ENCODE data around the gene ZNF276.
"Not testable (repeated sequence)": the region's sequence is repeated elsewhere in the genome, so short reads cannot be mapped to it uniquely, and the experiment has no call there.

ZNF276 gene

GRCh38 chr16:89686520-89687091 lies 34.7 kb upstream of the ZNF276 start, which contains the start of gene CDK10:
CDK10 (plus strand) TSS chr16:89686689; CDS start chr16:89686711, 22 bp downstream.
- ChIA-PET POLR2A (interaction anchor here (0.7 to 2.5 kb wide), 9 partner anchors 9 to 30 kb away, joined by 3 to 16 read pairs (median 5); no protein-coding TSS in a partner anchor), CTCF (interaction anchor here (1.1 kb wide), 1 partner anchor 20 kb away, joined by 4 read pairs; no protein-coding TSS in a partner anchor)
- no peak for TF ChIP-seq NFRKB (IDR thresholded peaks at IDR 0.05)
- TF ChIP-seq HDGF (IDR thresholded peaks at IDR 0.05; ENCODE audit: borderline replicate concordance) = no peak
- TF ChIP-seq ELF4 (IDR thresholded peaks at IDR 0.05) = no peak
- peak; percentile 99 for TF ChIP-seq L3MBTL2 (conservative IDR thresholded peaks at IDR 0.05)
- TF ChIP-seq ZNF384 (IDR thresholded peaks at IDR 0.05) = no peak
- DNase-seq (ENCODE audit: extremely low spot score) = peak; percentile 96

- POLR2A ChIA-PET = interaction anchor here (1.0 to 2.5 kb wide), 7 partner anchors 8 to 30 kb away, joined by 3 to 16 read pairs (median 6); no protein-coding TSS in a partner anchor
- no peak for DNase-seq (ENCODE audit: extremely low spot score)
- CTCF ChIA-PET = interaction anchor here (1.1 kb wide), 1 partner anchor 19 kb away, joined by 4 read pairs; no protein-coding TSS in a partner anchor
- TF ChIP-seq PKNOX1 (IDR thresholded peaks at IDR 0.05) (peak; percentile 56), L3MBTL2 (conservative IDR thresholded peaks at IDR 0.05) (peak; percentile 67; the same call in 1 of the 2 replicates), SP1 (IDR thresholded peaks at IDR 0.05) (no peak)
Observed at GRCh38 chr16:89687092-89687940, 34.0 kb upstream of the ZNF276 start.

GRCh38 chr16:89688395-89688794 lies 32.9 kb upstream of the ZNF276 start:
- no peak for DNase-seq (ENCODE audit: extremely low spot score)
- TF ChIP-seq FOXK2 (IDR thresholded peaks at IDR 0.05) (no peak), ELF4 (IDR thresholded peaks at IDR 0.05) (no peak), LEF1 (IDR thresholded peaks at IDR 0.05; ENCODE audit: borderline replicate concordance) (no peak), L3MBTL2 (conservative IDR thresholded peaks at IDR 0.05) (no peak)
- ChIA-PET POLR2A (interaction anchor here (2.5 kb wide), 1 partner anchor 12 kb away, joined by 16 read pairs; no protein-coding TSS in a partner anchor), CTCF (no interaction called here)

GRCh38 chr16:89689142-89689541 lies 32.2 kb upstream of the ZNF276 start:
- CTCF ChIA-PET = no interaction called here
- DNase-seq (ENCODE audit: extremely low spot score) = no peak
- POLR2A ChIA-PET = no interaction called here

GRCh38 chr16:89689621-89690020 lies 31.7 kb upstream of the ZNF276 start:
- CTCF ChIA-PET; POLR2A ChIA-PET; DNase-seq (ENCODE audit: extremely low spot score): not testable (repeated sequence)

More at GRCh38 chr16:89689142-89689541, 32.2 kb upstream of the ZNF276 start:
- TF ChIP-seq CTBP1 (IDR thresholded peaks at IDR 0.05; ENCODE audit: borderline replicate concordance) = no peak

GRCh38 chr16:89690392-89690901 lies 30.9 kb upstream of the ZNF276 start:
- ChIA-PET CTCF (no interaction called here), POLR2A (no interaction called here)
- TF ChIP-seq PKNOX1 (IDR thresholded peaks at IDR 0.05) (no peak), BHLHE40 (IDR thresholded peaks at IDR 0.05; ENCODE audit: borderline replicate concordance) (no peak), CTBP1 (IDR thresholded peaks at IDR 0.05; ENCODE audit: borderline replicate concordance) (no peak), FOXM1 (IDR thresholded peaks at IDR 0.05; ENCODE audit: borderline replicate concordance) (no peak), FOXA1 (IDR thresholded peaks at IDR 0.05) (no peak), LEF1 (IDR thresholded peaks at IDR 0.05; ENCODE audit: borderline replicate concordance) (no peak), ZNF384 (IDR thresholded peaks at IDR 0.05) (no peak), FOXK2 (IDR thresholded peaks at IDR 0.05) (no peak), HDGF (IDR thresholded peaks at IDR 0.05; ENCODE audit: borderline replicate concordance) (no peak), ARNT (IDR thresholded peaks at IDR 0.05) (no peak), TARDBP (IDR thresholded peaks at IDR 0.05) (no peak), L3MBTL2 (conservative IDR thresholded peaks at IDR 0.05) (no peak), SUZ12 (IDR thresholded peaks at IDR 0.05) (no peak), SP1 (IDR thresholded peaks at IDR 0.05) (no peak), NFRKB (IDR thresholded peaks at IDR 0.05) (no peak), ELF4 (IDR thresholded peaks at IDR 0.05) (no peak)
- no peak for DNase-seq (ENCODE audit: extremely low spot score)

- ChIA-PET POLR2A (no interaction called here), CTCF (no interaction called here)
- no peak for DNase-seq (ENCODE audit: extremely low spot score)
- TF ChIP-seq FOXA1 (IDR thresholded peaks at IDR 0.05) (no peak), FOXM1 (IDR thresholded peaks at IDR 0.05; ENCODE audit: borderline replicate concordance) (no peak), PKNOX1 (IDR thresholded peaks at IDR 0.05) (no peak), L3MBTL2 (conservative IDR thresholded peaks at IDR 0.05) (no peak), SUZ12 (IDR thresholded peaks at IDR 0.05) (no peak), CTBP1 (IDR thresholded peaks at IDR 0.05; ENCODE audit: borderline replicate concordance) (no peak), ARNT (IDR thresholded peaks at IDR 0.05) (no peak), LEF1 (IDR thresholded peaks at IDR 0.05; ENCODE audit: borderline replicate concordance) (no peak), NFRKB (IDR thresholded peaks at IDR 0.05) (no peak), ZNF384 (IDR thresholded peaks at IDR 0.05) (no peak), HDGF (IDR thresholded peaks at IDR 0.05; ENCODE audit: borderline replicate concordance) (no peak), SP1 (IDR thresholded peaks at IDR 0.05) (no peak), ELF4 (IDR thresholded peaks at IDR 0.05) (no peak)
Observed at GRCh38 chr16:89691231-89691985, 29.9 kb upstream of the ZNF276 start.

Data from HEK293T (cell line).